LNCAP (cell line): ENCODE measurements around the gene ANKRD44.

Experiments
- CTCF ChIP-seq: fragments of 450-650 bp; IDR thresholded peaks from 2 replicates; pipeline ENCODE4 v1.5.1; 2017; ENCODE audit warnings: mild to moderate bottlenecking

Gene ANKRD44

GRCh38 chr2:196957881-196958525 lies 352.6 kb downstream of the ANKRD44 start:
- TF ChIP-seq CTCF, result no peak

- TF ChIP-seq CTCF, result no peak
These were observed 353.1 kb downstream of the ANKRD44 start for GRCh38 chr2:196957442-196957841.

- no peak for TF ChIP-seq CTCF
These were observed 354.5 kb downstream of the ANKRD44 start for GRCh38 chr2:196956069-196956468.

- TF ChIP-seq CTCF, result no peak
These were observed 355.5 kb downstream of the ANKRD44 start for GRCh38 chr2:196955036-196955435.

GRCh38 chr2:196954001-196954400 lies 356.6 kb downstream of the ANKRD44 start:
- TF ChIP-seq CTCF, result no peak

- no peak for TF ChIP-seq CTCF
These were observed 357.6 kb downstream of the ANKRD44 start for GRCh38 chr2:196952936-196953335.

- TF ChIP-seq CTCF, result no peak
These were observed 358.6 kb downstream of the ANKRD44 start for GRCh38 chr2:196951973-196952372.

GRCh38 chr2:196949116-196949515 lies 361.5 kb downstream of the ANKRD44 start:
- no peak for TF ChIP-seq CTCF
